Stimulated activated naive CD8-positive, alpha-beta T cell treated with anti-CD3 and anti-CD28 coated beads, Interleukin-15, amount 100 ng/mL, for 72 hours (primary cell): ENCODE data around the gene ANK3.

Experiments
- ATAC-seq: fragments of 150-1000 bp; cut with Tn5 transposase; 2 replicates; pipeline ENCODE4 v1.10.0; 2021; ENCODE audit warnings: mild to moderate bottlenecking, moderate library complexity
- DNase-seq, 2 donors: peaks; one replicate each; pipeline ENCODE4 v3.0.0; 2021 to 2022
- H3K27ac Mint-ChIP-seq, 2 donors: one replicate each; pipeline ENCODE4 v1.8.0; 2022; ENCODE audit warnings: mild to moderate bottlenecking in 2 of 2, mixed read lengths in 2 of 2, moderate library complexity in 2 of 2
- H3K27me3 Mint-ChIP-seq: one replicate; pipeline ENCODE4 v1.8.0; 2022; ENCODE audit warnings: mixed read lengths
- H3K4me1 Mint-ChIP-seq: one replicate; pipeline ENCODE4 v1.8.0; 2022; ENCODE audit warnings: mild to moderate bottlenecking, mixed read lengths
- H3K4me3 Mint-ChIP-seq, 2 donors: one replicate each; pipeline ENCODE4 v1.8.0; 2022; ENCODE audit warnings: mild to moderate bottlenecking in 2 of 2, mixed read lengths in 2 of 2, moderate library complexity in 1 of 2
- H3K9me3 Mint-ChIP-seq, 2 donors: one replicate each; pipeline ENCODE4 v1.8.0; 2022; ENCODE audit warnings: mixed read lengths in 2 of 2

The ANK3 gene

GRCh38 chr10:60110739-60111138 is 278.9 kb downstream of the ANK3 start:
- no peak for DNase-seq
- Mint-ChIP-seq H3K4me1 (no peaks in the 10 kb centered on the region), H3K4me3 (no peak overlapping the region), H3K9me3 (no peaks in the 10 kb centered on the region), H3K27me3 (no peaks in the 10 kb centered on the region), H3K27ac (no peak overlapping the region)
- no peak for ATAC-seq

GRCh38 chr10:60107308-60107976 is 282.2 kb downstream of the ANK3 start:
- H3K9me3 Mint-ChIP-seq, result no peaks in the 10 kb centered on the region
- no peaks in the 10 kb centered on the region for H3K27me3 Mint-ChIP-seq
- no peak for DNase-seq
- no peak overlapping the region for H3K4me3 Mint-ChIP-seq
- no peak overlapping the region for H3K27ac Mint-ChIP-seq
- no peaks in the 10 kb centered on the region for H3K4me1 Mint-ChIP-seq
- ATAC-seq, result no peak

- Mint-ChIP-seq H3K27me3 (no peaks in the 10 kb centered on the region), H3K4me1 (no peaks in the 10 kb centered on the region), H3K27ac (no peak overlapping the region), H3K4me3 (no peak overlapping the region), H3K9me3 (no peaks in the 10 kb centered on the region)
- no peak for DNase-seq
- ATAC-seq, result no peak
Measured at GRCh38 chr10:60105295-60105695, 284.4 kb downstream of the ANK3 start.

- H3K27me3 Mint-ChIP-seq, result no peaks in the 10 kb centered on the region
- no peak for ATAC-seq
- H3K27ac Mint-ChIP-seq, result no peak overlapping the region
- H3K4me3 Mint-ChIP-seq, result no peak overlapping the region
- DNase-seq, result no peak
- no peaks in the 10 kb centered on the region for H3K9me3 Mint-ChIP-seq
- no peaks in the 10 kb centered on the region for H3K4me1 Mint-ChIP-seq
Measured at GRCh38 chr10:60101821-60102220, 287.9 kb downstream of the ANK3 start.

GRCh38 chr10:60099998-60100747 is 289.5 kb downstream of the ANK3 start:
- Mint-ChIP-seq H3K9me3 (no peaks in the 10 kb centered on the region), H3K27ac (no peak overlapping the region), H3K27me3 (no peaks in the 10 kb centered on the region), H3K4me1 (no peaks in the 10 kb centered on the region), H3K4me3 (no peak overlapping the region)
- no peak for ATAC-seq
- DNase-seq, result no peak

- no peak for ATAC-seq
- H3K4me1 Mint-ChIP-seq, result no peaks in the 10 kb centered on the region
- H3K27me3 Mint-ChIP-seq, result no peaks in the 10 kb centered on the region
- H3K9me3 Mint-ChIP-seq, result no peaks in the 10 kb centered on the region
- no peak for DNase-seq
- no peak overlapping the region for H3K27ac Mint-ChIP-seq
- no peak overlapping the region for H3K4me3 Mint-ChIP-seq
Measured at GRCh38 chr10:60098677-60099601, 290.7 kb downstream of the ANK3 start.

- H3K4me3 Mint-ChIP-seq, result no peak overlapping the region
- H3K27me3 Mint-ChIP-seq, result no peaks in the 10 kb centered on the region
- no peak overlapping the region for H3K27ac Mint-ChIP-seq
- no peaks in the 10 kb centered on the region for H3K4me1 Mint-ChIP-seq
- DNase-seq (no peak), ATAC-seq (no peak)
- no peaks in the 10 kb centered on the region for H3K9me3 Mint-ChIP-seq
Measured at GRCh38 chr10:60096761-60097513, 292.7 kb downstream of the ANK3 start.

GRCh38 chr10:60093317-60093716 is 296.4 kb downstream of the ANK3 start:
- no peak for DNase-seq
- no peaks in the 10 kb centered on the region for H3K9me3 Mint-ChIP-seq
- no peak overlapping the region for H3K27ac Mint-ChIP-seq
- H3K4me1 Mint-ChIP-seq, result no peaks in the 10 kb centered on the region
- H3K4me3 Mint-ChIP-seq, result no peak overlapping the region
- ATAC-seq, result no peak
- H3K27me3 Mint-ChIP-seq, result no peaks in the 10 kb centered on the region

- H3K27ac Mint-ChIP-seq, result no peak overlapping the region
- H3K9me3 Mint-ChIP-seq, result no peaks in the 10 kb centered on the region
- ATAC-seq, result no peak
- no peaks in the 10 kb centered on the region for H3K4me1 Mint-ChIP-seq
- no peak for DNase-seq
- no peak overlapping the region for H3K4me3 Mint-ChIP-seq
- no peaks in the 10 kb centered on the region for H3K27me3 Mint-ChIP-seq
Measured at GRCh38 chr10:60086862-60087261, 302.8 kb downstream of the ANK3 start.

GRCh38 chr10:60086421-60086820 is 303.3 kb downstream of the ANK3 start:
- Mint-ChIP-seq H3K27me3 (no peaks in the 10 kb centered on the region), H3K4me1 (no peaks in the 10 kb centered on the region), H3K4me3 (no peak overlapping the region), H3K27ac (no peak overlapping the region), H3K9me3 (no peaks in the 10 kb centered on the region)
- ATAC-seq (no peak), DNase-seq (no peak)

GRCh38 chr10:60082744-60083344 is 306.8 kb downstream of the ANK3 start:
- Mint-ChIP-seq H3K27ac (no peak overlapping the region), H3K27me3 (no peaks in the 10 kb centered on the region), H3K4me3 (no peak overlapping the region)

GRCh38 chr10:60082341-60082740 is 307.3 kb downstream of the ANK3 start:
- no peak overlapping the region for H3K27ac Mint-ChIP-seq
- DNase-seq, result no peak
- no peak for ATAC-seq
- no peaks in the 10 kb centered on the region for H3K4me1 Mint-ChIP-seq
- no peak overlapping the region for H3K4me3 Mint-ChIP-seq
- no peaks in the 10 kb centered on the region for H3K27me3 Mint-ChIP-seq
- no peaks in the 10 kb centered on the region for H3K9me3 Mint-ChIP-seq

More at GRCh38 chr10:60082744-60083344, 306.8 kb downstream of the ANK3 start:
- H3K9me3 Mint-ChIP-seq, result no peaks in the 10 kb centered on the region
- DNase-seq (no peak), ATAC-seq (no peak)
- H3K4me1 Mint-ChIP-seq, result no peaks in the 10 kb centered on the region

- DNase-seq (no peak), ATAC-seq (no peak)
- no peak overlapping the region for H3K4me3 Mint-ChIP-seq
- H3K4me1 Mint-ChIP-seq, result no peaks in the 10 kb centered on the region
- H3K27me3 Mint-ChIP-seq, result no peaks in the 10 kb centered on the region
- no peak overlapping the region for H3K27ac Mint-ChIP-seq
- no peaks in the 10 kb centered on the region for H3K9me3 Mint-ChIP-seq
Measured at GRCh38 chr10:60073781-60074656, 315.7 kb downstream of the ANK3 start.

- H3K27ac Mint-ChIP-seq, result no peak overlapping the region
Measured at GRCh38 chr10:60073397-60073780, 316.3 kb downstream of the ANK3 start.

More at GRCh38 chr10:60073397-60073780, 316.3 kb downstream of the ANK3 start:
- Mint-ChIP-seq H3K9me3 (no peaks in the 10 kb centered on the region), H3K27me3 (no peaks in the 10 kb centered on the region), H3K4me3 (no peak overlapping the region), H3K4me1 (no peaks in the 10 kb centered on the region)
- DNase-seq, result no peak
- no peak for ATAC-seq
